Coronary artery (tissue), 2 donors: ENCODE data around the gene NPHP4.

Experiments used
- DNase-seq: peaks from one replicate; pipeline ENCODE4 v3.0.0-alpha.2; 2017; ENCODE audit warnings: low spot score
- H3K27ac ChIP-seq, 2 donors: fragments of 200-600 bp; sonication (generic); one replicate each; pipeline ENCODE4 v1.5.1; 2016 to 2019
- H3K4me3 ChIP-seq: fragments of 200-600 bp; sonication (generic); 2 replicates; pipeline ENCODE4 v1.5.1; 2016; ENCODE audit warnings: mild to moderate bottlenecking, moderate library complexity
- CTCF ChIP-seq: fragments of 200-600 bp; sonication (generic); IDR thresholded peaks from one replicate; pipeline ENCODE4 v1.5.1; 2019; ENCODE audit warnings: antibody characterized with exemption

NPHP4 gene

GRCh38 chr1:5827516-5827915, 164.7 kb downstream of the NPHP4 start:
- no peak for DNase-seq

DNA sequence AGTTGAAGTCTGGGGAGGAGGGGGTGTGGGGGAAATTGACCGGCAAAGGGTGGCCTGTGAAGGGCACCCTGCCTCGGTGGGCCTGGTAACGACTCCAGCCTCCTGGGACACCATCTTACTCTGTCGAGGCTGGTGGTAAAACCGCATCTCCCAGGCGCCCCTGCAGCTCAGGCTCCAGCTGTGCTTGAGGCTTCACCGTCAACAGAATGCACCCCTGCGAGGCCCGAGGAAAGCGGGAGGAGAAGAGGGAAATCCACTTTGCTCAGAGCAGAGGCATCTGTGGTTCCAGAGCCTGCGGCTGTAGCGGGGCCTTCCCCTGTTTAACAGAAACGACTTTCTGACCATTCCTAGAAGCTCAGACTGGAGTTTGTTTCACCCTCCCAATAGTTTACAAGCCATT, 165.6 kb downstream of the NPHP4 start:
- no peak for DNase-seq
- H3K27ac ChIP-seq, result no peak overlapping the region
- no peak for TF ChIP-seq CTCF
- H3K4me3 ChIP-seq, result no peak overlapping the region

More at GRCh38 chr1:5827516-5827915, 164.7 kb downstream of the NPHP4 start:
- H3K4me3 ChIP-seq, result no peak overlapping the region
- TF ChIP-seq CTCF, result no peak
- no peak overlapping the region for H3K27ac ChIP-seq

DNA sequence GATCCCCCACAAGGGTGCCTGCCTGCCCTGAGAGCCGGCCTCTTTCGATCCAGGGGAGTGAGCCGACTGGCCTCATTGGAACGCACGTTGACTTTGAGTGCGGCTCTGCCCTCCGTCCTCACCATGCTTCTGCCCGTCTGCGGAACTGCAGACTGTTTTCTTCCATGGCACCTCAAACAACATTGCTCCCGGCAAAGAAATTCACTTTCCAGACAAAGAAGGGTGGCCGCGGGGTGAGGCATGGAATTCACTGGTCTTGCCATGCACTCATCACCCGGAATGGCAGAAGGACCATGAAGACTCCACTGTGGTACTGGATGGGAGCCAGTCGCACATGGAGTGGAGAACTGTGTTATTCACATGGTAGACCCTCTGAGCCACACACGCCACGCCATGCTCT, 169.5 kb downstream of the NPHP4 start:
- no peak for DNase-seq
- no peak for TF ChIP-seq CTCF
- no peak overlapping the region for H3K27ac ChIP-seq
- no peak overlapping the region for H3K4me3 ChIP-seq

- no peak for TF ChIP-seq CTCF
- no peak overlapping the region for H3K27ac ChIP-seq
- no peak for DNase-seq
- H3K4me3 ChIP-seq, result no peak overlapping the region
Observed at GRCh38 chr1:5822266-5822665, 170.0 kb downstream of the NPHP4 start.

DNA sequence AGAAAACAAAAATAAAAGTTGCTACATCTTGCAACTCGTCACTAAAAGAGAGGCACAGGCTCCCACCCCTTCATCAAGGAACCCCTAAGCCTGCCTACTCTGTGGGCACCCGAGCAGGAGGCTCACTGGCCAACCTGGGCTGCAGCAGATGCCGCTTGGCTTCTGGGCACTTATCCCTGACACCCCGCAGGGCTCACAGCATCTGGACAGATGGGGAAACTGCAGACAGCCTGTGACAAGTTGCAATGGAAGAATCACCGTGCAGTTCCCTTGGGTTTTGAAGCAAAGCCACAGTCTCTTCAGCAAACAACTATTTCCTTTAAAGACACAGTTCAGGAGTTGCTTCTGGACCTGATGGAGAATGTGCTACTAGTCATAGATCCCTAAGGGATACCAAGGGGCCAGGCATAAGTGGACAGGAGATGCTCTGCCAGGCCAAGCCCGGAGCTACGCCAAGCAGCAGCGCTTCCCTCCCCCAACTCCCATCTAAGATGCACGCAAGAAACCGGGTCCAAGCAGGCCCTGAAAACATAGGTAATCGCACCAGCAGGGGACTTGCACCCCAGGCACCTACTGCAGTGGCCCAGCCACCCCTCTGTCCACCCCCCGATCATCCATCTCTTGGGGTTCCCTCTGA, 170.6 kb downstream of the NPHP4 start:
- no peak for TF ChIP-seq CTCF

DNA sequence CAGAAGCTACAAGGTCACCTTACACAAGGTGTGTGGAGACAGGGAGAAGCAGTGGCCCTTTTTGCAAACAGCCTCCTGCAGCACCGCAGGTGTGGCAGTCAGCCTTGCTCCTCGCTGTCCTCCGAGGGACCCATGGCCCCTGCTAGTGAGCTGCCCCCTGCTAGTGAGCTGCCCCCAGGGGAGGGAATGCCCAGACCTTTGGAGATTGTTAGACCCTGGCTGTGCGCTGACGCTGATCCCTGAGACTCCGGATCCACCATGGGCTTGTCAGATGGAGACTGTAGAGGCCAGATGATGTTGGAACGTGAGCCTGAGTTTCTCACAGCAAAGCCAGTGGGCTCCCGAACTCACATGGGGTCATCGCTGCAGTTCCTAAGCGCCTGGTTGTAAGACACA, 172.2 kb downstream of the NPHP4 start:
- no peak for DNase-seq
- no peak overlapping the region for H3K27ac ChIP-seq
- H3K4me3 ChIP-seq, result no peak overlapping the region
- no peak for TF ChIP-seq CTCF

More for the DNA sequence above, 170.6 kb downstream of the NPHP4 start:
- Histone ChIP-seq H3K4me3 (no peak overlapping the region), H3K27ac (no peak overlapping the region)
- DNase-seq, result no peak

GRCh38 chr1:5819391-5820025, 172.7 kb downstream of the NPHP4 start:
- no peak for TF ChIP-seq CTCF
- no peak overlapping the region for H3K4me3 ChIP-seq
- no peak for DNase-seq
- no peak overlapping the region for H3K27ac ChIP-seq
